NB4 (cell line): ENCODE results near the gene MGME1.

Experiments
- MYC ChIP-seq: IDR thresholded peaks from 2 replicates; pipeline ENCODE4 v1.6.1; 2011; ENCODE audit warnings: low read depth, low read length
- POLR2A ChIP-seq: IDR thresholded peaks from 2 replicates; pipeline ENCODE4 v1.6.1; 2011; ENCODE audit warnings: mild to moderate bottlenecking; ENCODE audit not compliant: insufficient read length; ENCODE audit errors: extremely low read depth
- TF ChIP-seq, protein P1 (sequence below): IDR thresholded peaks from one replicate; pipeline ENCODE4 v1.5.1; 2012; ENCODE audit warnings: low read depth, low read length
- TF ChIP-seq, protein P2 (sequence below): IDR thresholded peaks from 2 replicates; pipeline ENCODE4 v1.6.1; 2011; ENCODE audit warnings: low read depth, low read length

DNA sequence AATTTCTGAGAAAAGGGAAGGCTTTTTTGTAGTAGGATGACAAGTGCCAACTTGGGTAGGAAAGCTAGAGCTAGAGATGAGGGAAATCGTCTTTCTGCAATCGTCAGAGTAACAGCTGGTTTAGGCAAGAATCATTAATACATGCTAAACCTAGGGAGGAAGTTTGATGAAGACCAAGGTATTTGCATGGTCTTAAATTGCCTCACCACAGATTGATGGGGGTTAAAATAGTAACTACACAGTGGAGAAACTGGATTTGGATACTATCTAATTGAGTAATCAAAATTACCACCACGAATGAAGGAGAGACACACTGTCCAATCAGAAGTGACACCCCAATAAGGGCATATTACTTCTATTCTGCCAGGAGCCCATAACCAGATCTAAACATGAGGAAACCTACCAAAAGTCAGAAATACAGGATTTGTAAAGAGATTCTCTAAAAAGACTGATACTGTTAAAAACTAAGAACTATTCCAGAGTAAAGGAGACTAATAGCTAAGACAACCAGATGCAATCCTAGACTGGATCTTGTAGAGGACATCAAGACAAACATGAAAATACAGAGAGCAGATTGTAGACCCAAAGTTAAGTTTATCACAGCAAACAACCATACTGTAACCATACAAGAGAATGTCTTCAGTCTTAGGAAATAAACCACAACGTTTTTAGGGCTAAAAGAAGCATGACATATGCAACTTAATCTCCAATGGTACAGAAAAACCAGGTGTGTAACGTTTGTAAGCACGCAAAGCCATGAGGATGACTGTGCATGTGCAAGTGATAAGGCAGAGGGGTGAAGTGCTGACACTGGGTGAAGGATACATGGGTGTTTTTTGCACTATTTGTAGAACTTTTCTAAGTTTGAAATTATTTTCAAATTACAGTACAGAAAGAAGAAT lies 22.0 kb upstream of the MGME1 start:
- TF ChIP-seq, protein P1, sequence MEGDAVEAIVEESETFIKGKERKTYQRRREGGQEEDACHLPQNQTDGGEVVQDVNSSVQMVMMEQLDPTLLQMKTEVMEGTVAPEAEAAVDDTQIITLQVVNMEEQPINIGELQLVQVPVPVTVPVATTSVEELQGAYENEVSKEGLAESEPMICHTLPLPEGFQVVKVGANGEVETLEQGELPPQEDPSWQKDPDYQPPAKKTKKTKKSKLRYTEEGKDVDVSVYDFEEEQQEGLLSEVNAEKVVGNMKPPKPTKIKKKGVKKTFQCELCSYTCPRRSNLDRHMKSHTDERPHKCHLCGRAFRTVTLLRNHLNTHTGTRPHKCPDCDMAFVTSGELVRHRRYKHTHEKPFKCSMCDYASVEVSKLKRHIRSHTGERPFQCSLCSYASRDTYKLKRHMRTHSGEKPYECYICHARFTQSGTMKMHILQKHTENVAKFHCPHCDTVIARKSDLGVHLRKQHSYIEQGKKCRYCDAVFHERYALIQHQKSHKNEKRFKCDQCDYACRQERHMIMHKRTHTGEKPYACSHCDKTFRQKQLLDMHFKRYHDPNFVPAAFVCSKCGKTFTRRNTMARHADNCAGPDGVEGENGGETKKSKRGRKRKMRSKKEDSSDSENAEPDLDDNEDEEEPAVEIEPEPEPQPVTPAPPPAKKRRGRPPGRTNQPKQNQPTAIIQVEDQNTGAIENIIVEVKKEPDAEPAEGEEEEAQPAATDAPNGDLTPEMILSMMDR: no peak
- no peak for TF ChIP-seq POLR2A
- no peak for TF ChIP-seq MYC
- TF ChIP-seq, protein P2, sequence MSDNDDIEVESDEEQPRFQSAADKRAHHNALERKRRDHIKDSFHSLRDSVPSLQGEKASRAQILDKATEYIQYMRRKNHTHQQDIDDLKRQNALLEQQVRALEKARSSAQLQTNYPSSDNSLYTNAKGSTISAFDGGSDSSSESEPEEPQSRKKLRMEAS: no peak
